Endodermal cell (in vitro differentiated cells): ENCODE results near the gene ZBTB46. TPM values are rescaled to one million over a fixed set of nuclear protein-coding genes. Genes with fewer than 3 reads are reported as not detected.
"Not testable (repeated sequence)": the region's sequence is repeated elsewhere in the genome, so short reads cannot be mapped to it uniquely, and the experiment has no call there.

Experiments used
- DNase-seq: peaks from one replicate; pipeline ENCODE4 v3.0.0-alpha.2; 2017
- H3K27ac ChIP-seq: 2 replicates; pipeline ENCODE4 v1.5.1; 2013; ENCODE audit warnings: mild to moderate bottlenecking, low read depth, low read length, moderate library complexity
- H3K27me3 ChIP-seq: 2 replicates; pipeline ENCODE4 v1.6.1; 2013; ENCODE audit warnings: mild to moderate bottlenecking, low read length, moderate library complexity; ENCODE audit not compliant: insufficient read depth, control insufficient read depth, poor library complexity, severe bottlenecking
- H3K36me3 ChIP-seq: 2 replicates; pipeline ENCODE4 v1.7.0; 2013; ENCODE audit warnings: mild to moderate bottlenecking, low read length, moderate library complexity; ENCODE audit not compliant: control insufficient read depth, insufficient read depth
- H3K4me1 ChIP-seq: one replicate; pipeline ENCODE4 v1.7.0; 2013; ENCODE audit warnings: low read length; ENCODE audit not compliant: control insufficient read depth, insufficient read depth
- H3K4me3 ChIP-seq: 2 replicates; pipeline ENCODE4 v1.5.1; 2013; ENCODE audit warnings: mild to moderate bottlenecking, low read length, moderate library complexity
- H3K9ac ChIP-seq: 2 replicates; pipeline ENCODE4 v1.6.1; 2013; ENCODE audit warnings: mild to moderate bottlenecking, low read length, moderate library complexity; ENCODE audit not compliant: poor library complexity, severe bottlenecking; ENCODE audit errors: extremely low read depth
- H3K9me3 ChIP-seq: 2 replicates; pipeline ENCODE4 v1.6.1; 2013; ENCODE audit warnings: mild to moderate bottlenecking, low read length, moderate library complexity; ENCODE audit not compliant: control insufficient read depth
- H3K27ac Mint-ChIP-seq: 2 replicates; pipeline ENCODE4 v1.8.0; 2020; ENCODE audit warnings: mixed read lengths
- H3K27me3 Mint-ChIP-seq: 2 replicates; pipeline ENCODE4 v1.8.0; 2021; ENCODE audit warnings: mild to moderate bottlenecking, mixed read lengths; ENCODE audit not compliant: insufficient read depth
- H3K36me3 Mint-ChIP-seq: 2 replicates; pipeline ENCODE4 v1.8.0; 2020; ENCODE audit warnings: low read depth, mixed read lengths
- H3K4me1 Mint-ChIP-seq: 2 replicates; pipeline ENCODE4 v1.8.0; 2020; ENCODE audit warnings: mixed read lengths
- H3K4me3 Mint-ChIP-seq: 2 replicates; pipeline ENCODE4 v1.8.0; 2020; ENCODE audit warnings: mild to moderate bottlenecking, moderate library complexity, mixed read lengths
- H3K9me3 Mint-ChIP-seq: 2 replicates; pipeline ENCODE4 v1.8.0; 2020; ENCODE audit warnings: mild to moderate bottlenecking, mixed read lengths
- WGBS, 2 experiments: methylation state at CpG; one replicate each; pipeline versions ENCODE4 v1.1.5 to v1.1.7; 2013; ENCODE audit warnings: missing lambda C conversion rate in 2 of 2, mixed read lengths in 1 of 2; ENCODE audit not compliant: insufficient coverage in 1 of 2, insufficient read length in 1 of 2; 5-methylcytosine and 5-hydroxymethylcytosine counted together
- total RNA-seq, 2 donors: library from RNA; stranded (reverse); fragmentation: NEBNext Ultra II Directional in 1 of 2; extraction: Animal tissue kit (Norgen Biotek cat#: 25700) in 1 of 2; gene quantifications; 2 replicates in 1 of 2; 3 replicates in 1 of 2; pipeline ENCODE4 v1.2.1, GENCODE V29; 2021
- TF ChIP-seq, protein P1 (sequence below): fragments of 200-600 bp; sonication (generic); conservative IDR thresholded peaks from 2 replicates; pipeline ENCODE4 v1.5.0; 2021; ENCODE audit warnings: antibody characterized with exemption, mild to moderate bottlenecking

The ZBTB46 gene
- total RNA-seq, 2 donors from 2014 or later: 24.9 to 25.9 TPM

DNA sequence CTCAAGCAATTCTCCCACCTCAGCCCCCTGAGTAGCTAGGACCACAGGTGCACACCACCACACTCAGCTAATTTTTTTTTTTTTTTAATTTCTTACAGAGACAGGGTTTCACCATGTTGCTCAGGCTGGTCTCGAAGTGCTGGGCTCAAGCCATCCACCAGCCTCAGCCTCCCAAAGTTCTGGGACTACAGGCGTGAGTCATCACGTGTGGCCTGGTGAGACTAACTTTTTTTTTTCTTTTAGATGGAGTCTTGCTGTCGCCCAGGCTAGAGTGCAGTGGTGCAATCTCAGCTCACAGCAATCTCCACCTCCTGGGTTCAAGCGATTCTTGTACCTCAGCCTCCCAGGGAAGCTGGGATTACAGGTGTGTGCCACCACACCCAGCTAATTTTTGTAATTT lies 31.9 kb downstream of the ZBTB46 start:
- Mint-ChIP-seq H3K9me3 (peaks cover 18% of the 10 kb centered on the region), H3K36me3 (peaks cover 31% of the 10 kb centered on the region)
- not testable (repeated sequence) for H3K36me3 ChIP-seq, H3K9me3 ChIP-seq, H3K9ac ChIP-seq, H3K4me1 Mint-ChIP-seq, H3K27ac ChIP-seq, H3K27me3 ChIP-seq, H3K27me3 Mint-ChIP-seq, H3K27ac Mint-ChIP-seq, DNase-seq, H3K4me1 ChIP-seq, H3K4me3 ChIP-seq, H3K4me3 Mint-ChIP-seq
- WGBS, 2 experiments: 85 to 86% methylated on average over 3 to 5 of the region's 5 CpGs

DNA sequence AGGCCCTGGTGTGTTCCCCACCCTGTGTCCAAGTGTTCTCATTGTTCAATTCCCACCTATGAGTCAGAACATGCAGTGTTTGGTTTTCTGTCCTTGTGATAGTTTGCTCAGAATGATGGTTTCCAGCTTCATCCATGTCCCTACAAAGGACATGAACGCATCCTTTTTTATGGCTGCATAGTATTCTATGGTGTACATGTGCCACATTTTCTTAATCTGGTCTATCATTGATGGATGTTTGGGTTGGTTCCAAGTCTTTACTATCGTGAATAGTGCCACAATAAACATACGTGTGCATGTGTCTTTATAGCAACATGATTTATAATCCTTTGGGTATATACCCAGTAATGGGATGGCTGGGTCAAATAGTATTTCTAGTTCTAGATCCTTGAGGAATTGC lies 33.9 kb downstream of the ZBTB46 start:
- H3K27me3 ChIP-seq, H3K4me3 Mint-ChIP-seq, H3K36me3 ChIP-seq, H3K9me3 ChIP-seq, H3K4me1 Mint-ChIP-seq, DNase-seq, H3K4me3 ChIP-seq, H3K27ac ChIP-seq, H3K27ac Mint-ChIP-seq, H3K4me1 ChIP-seq, H3K27me3 Mint-ChIP-seq, H3K9ac ChIP-seq: not testable (repeated sequence)
- H3K36me3 Mint-ChIP-seq: peaks cover 26% of the 10 kb centered on the region
- WGBS, 2 experiments: 44 to 98% methylated on average over 1 to 3 of the region's 3 CpGs
- H3K9me3 Mint-ChIP-seq: peaks cover 16% of the 10 kb centered on the region

DNA sequence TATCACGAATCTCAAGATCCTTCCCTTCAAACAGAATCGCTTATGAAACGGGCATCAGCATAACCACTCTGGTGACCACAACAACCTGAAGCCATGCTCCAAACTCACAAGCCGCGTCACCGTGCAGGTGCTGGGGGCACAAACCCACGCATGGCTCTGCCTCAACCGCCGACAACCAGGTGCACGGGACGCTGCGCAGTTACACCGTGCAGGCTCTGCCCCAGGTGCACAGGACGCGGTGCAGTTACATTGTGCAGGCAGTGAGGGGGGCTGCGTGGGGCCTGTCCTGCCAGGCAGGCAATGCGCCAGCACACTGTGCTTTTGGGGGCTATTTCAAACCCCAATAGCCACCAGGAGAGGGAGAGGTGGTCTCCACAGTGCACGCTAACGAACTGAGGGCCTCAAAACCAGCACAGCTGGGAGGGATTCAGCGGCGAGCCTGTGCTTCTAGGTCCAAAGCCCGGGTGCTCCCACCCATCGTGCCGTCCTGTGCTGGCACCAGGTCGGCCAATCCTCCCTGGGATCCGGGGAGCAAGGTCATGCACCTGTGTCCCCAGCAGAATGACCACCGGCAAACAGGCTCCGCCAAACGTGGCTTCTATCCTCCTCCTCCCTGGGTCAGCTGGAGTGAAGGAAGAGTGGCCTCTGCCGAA lies 35.8 kb downstream of the ZBTB46 start:
- Histone ChIP-seq H3K27me3 (no peaks in the 10 kb centered on the region), H3K27ac (no peak overlapping the region), H3K4me1 (no peaks in the 10 kb centered on the region), H3K4me3 (no peak overlapping the region), H3K9me3 (no peaks in the 10 kb centered on the region), H3K9ac (no peak overlapping the region), H3K36me3 (no peaks in the 10 kb centered on the region)
- Mint-ChIP-seq H3K27me3 (no peaks in the 10 kb centered on the region), H3K9me3 (peaks cover 9% of the 10 kb centered on the region), H3K27ac (no peak overlapping the region), H3K4me1 (no peaks in the 10 kb centered on the region), H3K36me3 (peaks cover 18% of the 10 kb centered on the region), H3K4me3 (no peak overlapping the region)
- DNase-seq: no peak
- whole genome bisulfite sequencing, 2 experiments: 94 to 96% methylated on average over 20 to 30 of the region's 30 CpGs
- TF ChIP-seq, protein P1, sequence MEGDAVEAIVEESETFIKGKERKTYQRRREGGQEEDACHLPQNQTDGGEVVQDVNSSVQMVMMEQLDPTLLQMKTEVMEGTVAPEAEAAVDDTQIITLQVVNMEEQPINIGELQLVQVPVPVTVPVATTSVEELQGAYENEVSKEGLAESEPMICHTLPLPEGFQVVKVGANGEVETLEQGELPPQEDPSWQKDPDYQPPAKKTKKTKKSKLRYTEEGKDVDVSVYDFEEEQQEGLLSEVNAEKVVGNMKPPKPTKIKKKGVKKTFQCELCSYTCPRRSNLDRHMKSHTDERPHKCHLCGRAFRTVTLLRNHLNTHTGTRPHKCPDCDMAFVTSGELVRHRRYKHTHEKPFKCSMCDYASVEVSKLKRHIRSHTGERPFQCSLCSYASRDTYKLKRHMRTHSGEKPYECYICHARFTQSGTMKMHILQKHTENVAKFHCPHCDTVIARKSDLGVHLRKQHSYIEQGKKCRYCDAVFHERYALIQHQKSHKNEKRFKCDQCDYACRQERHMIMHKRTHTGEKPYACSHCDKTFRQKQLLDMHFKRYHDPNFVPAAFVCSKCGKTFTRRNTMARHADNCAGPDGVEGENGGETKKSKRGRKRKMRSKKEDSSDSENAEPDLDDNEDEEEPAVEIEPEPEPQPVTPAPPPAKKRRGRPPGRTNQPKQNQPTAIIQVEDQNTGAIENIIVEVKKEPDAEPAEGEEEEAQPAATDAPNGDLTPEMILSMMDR: no peak

DNA sequence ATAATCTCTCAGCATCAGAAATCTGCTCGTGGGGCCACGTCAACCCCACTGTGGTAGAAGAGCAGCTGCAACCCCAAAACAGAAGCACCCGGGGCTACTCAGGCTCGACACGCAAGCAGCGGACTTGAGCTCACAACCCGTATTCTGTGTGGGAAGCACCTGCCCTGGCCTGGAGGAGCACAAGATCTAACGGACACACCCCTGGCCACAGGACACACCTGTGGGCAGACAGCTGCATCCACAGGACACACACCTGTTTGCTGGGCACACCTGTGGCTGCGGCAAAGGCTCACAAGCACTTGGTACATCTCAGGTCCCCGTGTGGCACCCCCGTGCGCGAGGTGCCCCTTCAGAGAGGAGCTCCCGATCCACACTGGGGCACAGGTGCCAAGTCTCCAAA lies 36.5 kb downstream of the ZBTB46 start:
- 94 to 96% methylated on average over 14 of the region's 14 CpGs for WGBS, 2 experiments

More for the DNA sequence above, 36.5 kb downstream of the ZBTB46 start:
- no peak overlapping the region for H3K4me3 Mint-ChIP-seq
- DNase-seq: no peak
- Histone ChIP-seq H3K9me3 (no peaks in the 10 kb centered on the region), H3K27me3 (no peaks in the 10 kb centered on the region), H3K4me1 (no peaks in the 10 kb centered on the region), H3K27ac (no peak overlapping the region), H3K4me3 (no peak overlapping the region), H3K36me3 (peaks cover 5% of the 10 kb centered on the region), H3K9ac (no peak overlapping the region)
- H3K27me3 Mint-ChIP-seq: no peaks in the 10 kb centered on the region
- H3K9me3 Mint-ChIP-seq: peaks cover 4% of the 10 kb centered on the region
- TF ChIP-seq, protein P1: no peak
- H3K36me3 Mint-ChIP-seq: peaks cover 18% of the 10 kb centered on the region
- H3K4me1 Mint-ChIP-seq: no peaks in the 10 kb centered on the region
- no peak overlapping the region for H3K27ac Mint-ChIP-seq
